Neural progenitor cell (in vitro differentiated cells): ENCODE measurements around the gene CASP6.

Source experiments
- CTCF ChIP-seq: fragments of 200-600 bp; sonication (generic); IDR thresholded peaks from 2 replicates; pipeline ENCODE4 v1.5.1; 2017; ENCODE audit warnings: antibody characterized with exemption, mild to moderate bottlenecking
- EZH2 ChIP-seq: fragments of 200-600 bp; sonication (generic); IDR thresholded peaks from 2 replicates; pipeline ENCODE4 v1.6.1; 2017; ENCODE audit warnings: antibody characterized with exemption, mild to moderate bottlenecking, moderate library complexity
- EZH2phosphoT487 ChIP-seq: fragments of 200-600 bp; sonication (generic); IDR thresholded peaks from 2 replicates; pipeline ENCODE4 v1.6.1; 2017; ENCODE audit warnings: antibody characterized with exemption

GRCh38 chr4:109719604-109720003, 16.4 kb upstream of the CASP6 start:
- TF ChIP-seq CTCF, result no peak
- TF ChIP-seq EZH2phosphoT487, result no peak
- TF ChIP-seq EZH2, result no peak
